Measurements from ENCODE around the gene C10orf67. TPM values are rescaled to one million over a fixed set of nuclear protein-coding genes. Genes with fewer than 3 reads are reported as not detected.
"Not testable (repeated sequence)": the region's sequence is repeated elsewhere in the genome, so short reads cannot be mapped to it uniquely, and the experiment has no call there.

C10orf67 gene
- total RNA-seq, 1 experiment from 2014 or later: 0.13 TPM

DNA sequence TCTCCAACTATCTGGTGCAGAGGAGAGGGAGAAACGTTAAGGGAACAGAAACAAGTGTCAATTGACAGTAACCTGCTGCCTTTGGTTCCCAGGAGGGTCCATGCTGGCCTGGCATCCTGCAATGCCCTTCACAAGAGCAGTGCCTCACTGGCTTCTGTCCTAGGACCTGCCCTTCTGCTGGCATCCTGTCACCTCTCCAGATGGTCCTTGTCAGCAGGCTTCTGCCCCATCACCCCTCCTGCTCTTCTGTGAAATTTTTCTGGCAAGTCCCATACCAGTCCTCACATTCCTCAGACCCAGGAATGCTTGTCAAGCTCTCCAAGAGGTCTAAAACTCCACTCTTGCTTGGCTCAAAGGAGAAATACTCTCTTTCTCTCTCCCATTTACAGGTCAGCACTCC lies 34.2 kb downstream of the C10orf67 start:
- CTCF ChIA-PET: no interaction called here

DNA sequence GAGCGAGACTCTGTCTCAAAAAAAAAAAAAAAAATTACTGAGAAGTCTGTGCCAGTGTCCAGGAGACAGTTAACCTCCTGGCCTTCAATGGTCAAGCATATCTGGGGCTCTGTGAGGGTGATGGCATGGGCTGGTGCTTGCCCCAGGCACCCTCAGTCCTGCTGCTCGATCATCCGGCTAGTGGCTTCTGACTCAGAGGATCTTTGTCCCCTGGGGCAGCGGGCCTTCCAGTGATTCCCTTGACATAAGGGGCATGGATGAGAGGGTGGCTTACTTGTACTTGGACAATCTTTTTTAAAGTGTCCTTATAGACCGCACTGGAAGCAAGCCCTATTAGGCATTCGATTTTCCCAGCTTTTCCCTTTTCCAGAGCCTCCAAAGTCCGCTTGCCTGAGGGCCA lies 44.6 kb downstream of the C10orf67 start:
- CTCF ChIA-PET; intact Hi-C loops (cut with micrococcal nuclease; ENCODE audit: unreplicated experiment); BruUV-seq (replicated peaks): not testable (repeated sequence)

More for the DNA sequence above, 34.2 kb downstream of the C10orf67 start:
- H3K27me3 ChIP-seq (replicated peaks; ENCODE audit: insufficient read depth, low read depth, low read length, poor library complexity): no peaks in the 10 kb centered on the region
- DNase-seq (ENCODE audit: low spot score): no peak
- POLR2A ChIA-PET (ENCODE audit: low non-redundant PET): no interaction called here
- H3K27ac ChIP-seq (ENCODE audit: low read depth, low read length, poor library complexity, severe bottlenecking): no peak overlapping the region
- H3K4me3 ChIP-seq (ENCODE audit: low read depth, low read length, poor library complexity, severe bottlenecking): no peak overlapping the region
- no TSS peak for BruUV-seq (replicated peaks)
- intact Hi-C loops (cut with micrococcal nuclease; ENCODE audit: unreplicated experiment): loop anchor here (5.0 to 10.0 kb wide), 2 partner anchors 1207 to 1244 kb away; no protein-coding TSS in a partner anchor
- no peaks in the 10 kb centered on the region for H3K9me3 ChIP-seq (ENCODE audit: low read depth, low read length, poor library complexity, severe bottlenecking)
- no peaks in the 10 kb centered on the region for H3K36me3 ChIP-seq (ENCODE audit: insufficient read depth, low read length, poor library complexity, severe bottlenecking)
- peaks cover 5% of the 10 kb centered on the region for H3K4me1 ChIP-seq (ENCODE audit: insufficient read depth, low read length, poor library complexity, severe bottlenecking)
- TF ChIP-seq, protein P1, sequence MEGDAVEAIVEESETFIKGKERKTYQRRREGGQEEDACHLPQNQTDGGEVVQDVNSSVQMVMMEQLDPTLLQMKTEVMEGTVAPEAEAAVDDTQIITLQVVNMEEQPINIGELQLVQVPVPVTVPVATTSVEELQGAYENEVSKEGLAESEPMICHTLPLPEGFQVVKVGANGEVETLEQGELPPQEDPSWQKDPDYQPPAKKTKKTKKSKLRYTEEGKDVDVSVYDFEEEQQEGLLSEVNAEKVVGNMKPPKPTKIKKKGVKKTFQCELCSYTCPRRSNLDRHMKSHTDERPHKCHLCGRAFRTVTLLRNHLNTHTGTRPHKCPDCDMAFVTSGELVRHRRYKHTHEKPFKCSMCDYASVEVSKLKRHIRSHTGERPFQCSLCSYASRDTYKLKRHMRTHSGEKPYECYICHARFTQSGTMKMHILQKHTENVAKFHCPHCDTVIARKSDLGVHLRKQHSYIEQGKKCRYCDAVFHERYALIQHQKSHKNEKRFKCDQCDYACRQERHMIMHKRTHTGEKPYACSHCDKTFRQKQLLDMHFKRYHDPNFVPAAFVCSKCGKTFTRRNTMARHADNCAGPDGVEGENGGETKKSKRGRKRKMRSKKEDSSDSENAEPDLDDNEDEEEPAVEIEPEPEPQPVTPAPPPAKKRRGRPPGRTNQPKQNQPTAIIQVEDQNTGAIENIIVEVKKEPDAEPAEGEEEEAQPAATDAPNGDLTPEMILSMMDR (conservative IDR thresholded peaks at IDR 0.05; ENCODE audit: low read depth, low read length): no peak
- no peak for TF ChIP-seq EZH2 (IDR thresholded peaks at IDR 0.05; ENCODE audit: borderline replicate concordance, low read depth, low read length, poor library complexity, severe bottlenecking)

DNA sequence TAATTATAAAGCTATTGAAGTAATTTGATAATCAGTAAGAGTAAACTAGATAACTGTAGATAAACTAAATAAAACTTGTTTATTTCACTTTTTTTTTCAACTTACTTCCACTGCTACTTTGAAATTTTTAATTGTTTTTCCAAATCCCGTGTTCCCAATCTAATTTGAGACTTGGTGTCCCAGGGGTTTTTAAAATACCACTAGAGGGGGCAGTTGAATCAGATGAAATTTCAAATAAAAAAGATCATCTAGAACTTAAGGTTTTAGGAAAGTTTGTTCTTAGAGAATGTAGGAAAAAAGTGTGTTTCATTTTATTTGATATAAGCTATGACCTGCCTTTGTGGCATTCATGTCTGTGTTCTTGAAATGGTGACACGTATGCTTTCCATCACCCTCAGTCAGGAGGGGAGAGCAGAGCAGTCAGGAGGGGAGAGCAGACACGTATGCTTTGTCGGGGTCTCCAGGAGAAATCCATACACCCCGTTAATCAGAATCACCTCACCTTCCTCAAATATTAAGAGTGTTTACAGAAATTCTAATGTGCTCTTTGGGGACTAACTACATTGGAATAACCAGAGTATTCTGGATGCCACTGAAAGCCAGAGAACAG lies 49.9 kb downstream of the C10orf67 start:
- intact Hi-C loops (cut with micrococcal nuclease; ENCODE audit: unreplicated experiment): loop anchor here (5.0 kb wide), 1 partner anchor 408 kb away; no protein-coding TSS in a partner anchor
- POLR2A ChIA-PET (ENCODE audit: low non-redundant PET): no interaction called here

More for the DNA sequence above, 44.6 kb downstream of the C10orf67 start:
- H3K27me3 ChIP-seq (replicated peaks; ENCODE audit: insufficient read depth, low read depth, low read length, poor library complexity); DNase-seq (ENCODE audit: low spot score); POLR2A ChIA-PET (ENCODE audit: low non-redundant PET); H3K27ac ChIP-seq (ENCODE audit: low read depth, low read length, poor library complexity, severe bottlenecking); H3K9me3 ChIP-seq (ENCODE audit: low read depth, low read length, poor library complexity, severe bottlenecking); H3K36me3 ChIP-seq (ENCODE audit: insufficient read depth, low read length, poor library complexity, severe bottlenecking); H3K4me1 ChIP-seq (ENCODE audit: insufficient read depth, low read length, poor library complexity, severe bottlenecking); H3K4me3 ChIP-seq (ENCODE audit: low read depth, low read length, poor library complexity, severe bottlenecking): not testable (repeated sequence)

More for the DNA sequence above, 49.9 kb downstream of the C10orf67 start:
- H3K4me3 ChIP-seq (ENCODE audit: low read depth, low read length, poor library complexity, severe bottlenecking): no peak overlapping the region
- H3K9me3 ChIP-seq (ENCODE audit: low read depth, low read length, poor library complexity, severe bottlenecking): no peaks in the 10 kb centered on the region
- no TSS peak for BruUV-seq (replicated peaks)
- CTCF ChIA-PET: interaction anchor here (0.7 to 2.3 kb wide), 3 partner anchors 12 to 566 kb away, joined by 3 to 26 read pairs (median 4); no protein-coding TSS in a partner anchor
- H3K27me3 ChIP-seq (replicated peaks; ENCODE audit: insufficient read depth, low read depth, low read length, poor library complexity): no peaks in the 10 kb centered on the region
- no peaks in the 10 kb centered on the region for H3K36me3 ChIP-seq (ENCODE audit: insufficient read depth, low read length, poor library complexity, severe bottlenecking)
- no peak overlapping the region for H3K27ac ChIP-seq (ENCODE audit: low read depth, low read length, poor library complexity, severe bottlenecking)
- DNase-seq (ENCODE audit: low spot score): peak; percentile 56
- TF ChIP-seq, protein P1 (conservative IDR thresholded peaks at IDR 0.05; ENCODE audit: low read depth, low read length): peak; percentile 78
- TF ChIP-seq EZH2 (IDR thresholded peaks at IDR 0.05; ENCODE audit: borderline replicate concordance, low read depth, low read length, poor library complexity, severe bottlenecking): no peak
- peaks cover 7% of the 10 kb centered on the region for H3K4me1 ChIP-seq (ENCODE audit: insufficient read depth, low read length, poor library complexity, severe bottlenecking)

Data from A673 (cell line).